GM08714 (cell line): ENCODE data around the gene APOBEC3A.

ENCODE experiments used
- H3K4me3 ChIP-seq: fragments of 200-500 bp; sonication (Bioruptor generic); 2 replicates; pipeline ENCODE4 v1.5.1; 2014; ENCODE audit warnings: mild to moderate bottlenecking, low read length, inconsistent platforms
- ZNF274 ChIP-seq: IDR thresholded peaks from 2 replicates; pipeline ENCODE4 v1.6.1; 2012; ENCODE audit warnings: mild to moderate bottlenecking, low read depth, low read length

APOBEC3A gene

DNA sequence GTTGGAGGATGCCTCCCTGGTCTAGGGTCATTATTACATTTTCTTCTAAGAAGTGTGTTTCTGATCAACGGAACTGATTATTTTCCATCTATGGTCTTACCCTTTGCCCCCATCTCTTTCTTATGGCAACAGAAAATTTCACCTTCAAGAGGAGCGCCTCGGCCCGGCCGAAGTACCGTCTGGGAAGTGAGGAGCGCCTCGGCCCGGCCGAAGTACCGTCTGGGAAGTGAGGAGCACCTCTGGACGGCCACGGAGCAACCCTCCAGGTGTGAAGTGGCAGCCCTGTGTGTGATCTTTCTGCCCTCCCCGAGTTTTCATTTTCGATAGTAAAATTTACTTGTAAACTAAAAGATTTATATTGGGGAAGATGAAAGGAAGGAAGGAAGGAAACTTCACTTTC is 53.5 kb downstream of the APOBEC3A start:
- no peak overlapping the region for H3K4me3 ChIP-seq
- no peak for TF ChIP-seq ZNF274
